ENCODE measurements around the gene RNF141. TPM values are rescaled to one million over a fixed set of nuclear protein-coding genes. Genes with fewer than 3 reads are reported as not detected.
A peak's percentile ranks its signal among the peaks of the same experiment; 100 is the strongest.

RNF141 gene
- total and polyA plus RNA-seq, 7 donors, result 5.0 to 42.2 (median 16.6) TPM

DNA sequence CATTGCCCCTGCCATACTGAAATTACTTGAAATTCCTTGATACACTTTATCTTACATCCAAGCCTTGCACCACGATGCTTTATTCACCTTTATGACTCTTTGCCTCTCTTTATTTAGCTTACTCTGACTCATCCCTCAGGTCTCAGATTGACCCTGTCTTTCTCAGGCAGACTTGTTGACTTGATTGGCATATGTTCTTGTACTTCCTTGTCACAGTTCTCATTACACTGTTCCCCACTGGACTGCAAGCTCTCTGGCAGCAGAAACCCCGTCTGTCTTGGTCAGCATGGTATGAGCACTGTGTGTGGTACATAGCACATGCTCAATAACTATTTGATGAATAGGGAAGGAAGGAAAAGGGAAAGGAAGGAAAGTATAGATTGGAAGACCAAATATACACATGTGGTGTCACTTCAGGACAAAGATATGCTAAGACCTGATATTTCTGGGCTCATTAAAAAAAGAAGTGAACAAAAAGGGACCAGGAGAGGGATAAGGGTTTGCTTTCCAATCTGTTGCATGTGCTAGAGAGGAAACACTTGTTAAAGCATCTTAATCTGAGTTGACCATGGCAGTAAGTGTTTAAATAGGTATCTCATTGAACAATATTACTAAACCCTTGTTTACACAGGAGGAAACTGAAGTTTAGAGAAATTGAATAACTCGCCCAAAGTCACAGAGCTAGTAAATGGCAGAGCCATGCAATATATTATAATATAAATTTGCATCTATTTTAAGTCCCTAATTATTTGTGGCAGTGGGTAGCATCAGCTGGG is 20.2 kb upstream of the RNF141 start:
- H3K9me3 ChIP-seq, result no peaks in the 10 kb centered on the region
- TF ChIP-seq, protein P1, sequence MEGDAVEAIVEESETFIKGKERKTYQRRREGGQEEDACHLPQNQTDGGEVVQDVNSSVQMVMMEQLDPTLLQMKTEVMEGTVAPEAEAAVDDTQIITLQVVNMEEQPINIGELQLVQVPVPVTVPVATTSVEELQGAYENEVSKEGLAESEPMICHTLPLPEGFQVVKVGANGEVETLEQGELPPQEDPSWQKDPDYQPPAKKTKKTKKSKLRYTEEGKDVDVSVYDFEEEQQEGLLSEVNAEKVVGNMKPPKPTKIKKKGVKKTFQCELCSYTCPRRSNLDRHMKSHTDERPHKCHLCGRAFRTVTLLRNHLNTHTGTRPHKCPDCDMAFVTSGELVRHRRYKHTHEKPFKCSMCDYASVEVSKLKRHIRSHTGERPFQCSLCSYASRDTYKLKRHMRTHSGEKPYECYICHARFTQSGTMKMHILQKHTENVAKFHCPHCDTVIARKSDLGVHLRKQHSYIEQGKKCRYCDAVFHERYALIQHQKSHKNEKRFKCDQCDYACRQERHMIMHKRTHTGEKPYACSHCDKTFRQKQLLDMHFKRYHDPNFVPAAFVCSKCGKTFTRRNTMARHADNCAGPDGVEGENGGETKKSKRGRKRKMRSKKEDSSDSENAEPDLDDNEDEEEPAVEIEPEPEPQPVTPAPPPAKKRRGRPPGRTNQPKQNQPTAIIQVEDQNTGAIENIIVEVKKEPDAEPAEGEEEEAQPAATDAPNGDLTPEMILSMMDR (IDR thresholded peaks at IDR 0.05), result no peak
- H3K27ac ChIP-seq, result peak overlapping the region; percentile 58
- no peak for DNase-seq
- peak; percentile 67 to 95 (median 88) for ATAC-seq
- no peaks in the 10 kb centered on the region for H3K36me3 ChIP-seq (ENCODE audit: insufficient read depth in 1 of 2, low read depth in 1 of 2)
- WGBS, 3 donors, result 49 to 71% (median 52%) methylated on average over 3 of the region's 3 CpGs
- no peaks in the 10 kb centered on the region for H3K27me3 ChIP-seq (ENCODE audit: insufficient read depth in 3 of 3, low read length in 2 of 3)
- H3K4me1 ChIP-seq, result peaks cover 6% of the 10 kb centered on the region
- H3K4me3 ChIP-seq, result no peak overlapping the region
- intact Hi-C loops (cut with DNase I), result loop anchor here (5.0 kb wide), 3 partner anchors 91 to 176 kb away; no protein-coding TSS in a partner anchor

DNA sequence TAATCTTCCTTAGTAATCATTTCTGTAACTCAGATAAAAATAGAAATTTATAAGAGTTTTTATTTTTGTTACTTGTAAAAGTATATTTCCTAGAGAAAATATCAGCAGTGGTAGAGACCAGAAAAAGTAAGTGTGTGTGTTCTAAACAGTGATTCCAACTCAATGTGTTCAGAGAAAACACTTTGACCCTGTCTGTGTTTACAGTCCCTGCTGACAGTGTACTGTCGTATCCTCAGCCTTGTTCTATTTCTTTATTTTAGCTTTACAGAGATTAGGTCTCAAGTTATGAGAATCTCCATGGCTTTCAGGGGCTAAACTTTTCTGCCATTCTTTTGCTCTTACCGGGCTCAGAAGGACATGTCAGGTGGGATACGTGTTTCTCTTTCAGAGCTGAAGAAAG is 17.3 kb upstream of the RNF141 start:
- H3K36me3 ChIP-seq (ENCODE audit: insufficient read depth in 1 of 2, low read depth in 1 of 2), result no peaks in the 10 kb centered on the region
- H3K27ac ChIP-seq, result no peak overlapping the region
- H3K9me3 ChIP-seq, result no peaks in the 10 kb centered on the region
- ATAC-seq, result no peak
- H3K4me3 ChIP-seq, result no peak overlapping the region
- peaks cover 6% of the 10 kb centered on the region for H3K4me1 ChIP-seq
- 70 to 84% (median 83%) methylated on average over 3 of the region's 3 CpGs for WGBS, 3 donors
- DNase-seq, result no peak
- intact Hi-C loops (cut with DNase I), result no loop called here
- TF ChIP-seq, protein P1 (IDR thresholded peaks at IDR 0.05), result no peak
- H3K27me3 ChIP-seq (ENCODE audit: insufficient read depth in 3 of 3, low read length in 2 of 3), result no peaks in the 10 kb centered on the region

DNA sequence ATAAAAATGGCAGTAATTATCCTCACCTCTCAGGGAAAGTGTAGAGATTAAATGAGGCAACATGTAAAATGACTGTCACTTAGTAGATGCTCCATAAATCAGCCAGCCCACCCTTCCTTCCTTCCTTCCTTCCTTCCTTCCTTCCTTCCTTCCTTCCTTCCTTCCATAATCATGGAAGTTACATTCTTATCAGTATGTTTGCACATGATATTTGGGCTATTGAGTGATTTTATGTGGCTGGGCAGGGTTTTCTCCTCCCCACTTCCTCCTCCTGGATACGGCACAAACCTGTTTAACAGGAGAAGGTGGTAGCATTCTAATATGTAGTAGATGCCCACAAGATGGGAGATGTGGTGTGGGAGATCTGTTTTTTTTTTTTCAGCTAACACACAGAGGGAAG is 15.6 kb upstream of the RNF141 start:
- peaks cover 7% of the 10 kb centered on the region for H3K9me3 ChIP-seq
- H3K4me1 ChIP-seq, result peaks cover 6% of the 10 kb centered on the region
- DNase-seq, result no peak
- H3K36me3 ChIP-seq (ENCODE audit: insufficient read depth in 1 of 2, low read depth in 1 of 2), result no peaks in the 10 kb centered on the region
- H3K4me3 ChIP-seq, result no peak overlapping the region
- no peak for ATAC-seq
- intact Hi-C loops (cut with DNase I), result no loop called here
- TF ChIP-seq, protein P1 (IDR thresholded peaks at IDR 0.05), result no peak
- no peaks in the 10 kb centered on the region for H3K27me3 ChIP-seq (ENCODE audit: insufficient read depth in 3 of 3, low read length in 2 of 3)
- WGBS, 3 donors, result 69 to 89% (median 84%) methylated on average over 1 of the region's 1 CpG
- H3K27ac ChIP-seq, result no peak overlapping the region

DNA sequence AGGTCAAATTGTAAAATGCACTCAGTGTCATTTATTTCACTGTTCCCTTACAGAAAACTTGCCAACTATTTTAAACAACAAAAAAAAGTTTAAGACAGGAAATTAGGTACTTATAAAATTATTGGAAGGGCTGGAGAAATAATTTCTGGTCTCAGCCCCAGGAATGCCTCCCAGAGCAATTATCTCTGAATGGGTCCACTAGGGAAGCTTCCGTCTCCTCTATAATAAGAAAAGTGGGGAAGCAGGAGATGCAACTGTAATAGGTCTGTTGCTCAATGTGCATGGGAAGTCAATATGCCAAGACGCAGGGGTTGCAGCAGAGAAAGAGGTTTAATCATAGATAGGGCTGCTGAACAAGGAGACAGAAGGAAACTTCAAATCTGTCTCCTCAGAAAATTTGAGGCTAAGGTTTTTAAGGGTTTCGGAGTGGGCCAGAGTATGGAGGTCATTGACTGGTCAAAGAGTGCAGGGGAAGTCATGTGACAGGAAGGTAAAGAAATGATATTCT is 10.9 kb upstream of the RNF141 start:
- Histone ChIP-seq H3K4me1 (no peaks in the 10 kb centered on the region), H3K9me3 (peaks cover 9% of the 10 kb centered on the region), H3K36me3 (ENCODE audit: insufficient read depth in 1 of 2, low read depth in 1 of 2) (no peaks in the 10 kb centered on the region), H3K4me3 (no peak overlapping the region), H3K27ac (no peak overlapping the region), H3K27me3 (ENCODE audit: insufficient read depth in 3 of 3, low read length in 2 of 3) (no peaks in the 10 kb centered on the region)
- no peak for DNase-seq
- ATAC-seq, result no peak
- 87 to 96% (median 88%) methylated on average over 3 of the region's 3 CpGs for WGBS, 3 donors
- intact Hi-C loops (cut with DNase I), result no loop called here
- TF ChIP-seq, protein P1 (IDR thresholded peaks at IDR 0.05), result no peak
